Measurements from ENCODE around the gene MAGI3.
"Not testable (repeated sequence)": the region's sequence is repeated elsewhere in the genome, so short reads cannot be mapped to it uniquely, and the experiment has no call there.

The MAGI3 gene

GRCh38 chr1:113714606-113715269 lies 324.4 kb downstream of the MAGI3 start:
- no peak for DNase-seq

GRCh38 chr1:113717506-113717905 lies 327.2 kb downstream of the MAGI3 start:
- DNase-seq, result not testable (repeated sequence)

- DNase-seq, result not testable (repeated sequence)
Measured at GRCh38 chr1:113718621-113719020, 328.3 kb downstream of the MAGI3 start.

- no peak for DNase-seq
Measured at GRCh38 chr1:113721010-113721409, 330.7 kb downstream of the MAGI3 start.

- DNase-seq, result no peak
Measured at GRCh38 chr1:113732802-113733201, 342.5 kb downstream of the MAGI3 start.

- DNase-seq, result no peak
Measured at GRCh38 chr1:113734357-113735055, 344.2 kb downstream of the MAGI3 start.
